ENCODE results near the gene QPCT.

- TF ChIP-seq CTCF (IDR thresholded peaks at IDR 0.05) (no peak), POLR2A (IDR thresholded peaks at IDR 0.05) (no peak)
Measured at GRCh38 chr2:37332560-37332959, 11.9 kb upstream of the QPCT start.
